Type B pancreatic cell (in vitro differentiated cells): Measurements from ENCODE around the gene TMEM212. TPM values are rescaled to one million over a fixed set of nuclear protein-coding genes. Genes with fewer than 3 reads are reported as not detected.

Experiments
- DNase-seq: peaks from one replicate; pipeline ENCODE4 v3.0.0; 2021; ENCODE audit warnings: mixed read lengths; ENCODE audit not compliant: unreplicated experiment; ENCODE audit errors: extremely low spot score
- H3K27ac Mint-ChIP-seq: 2 replicates; pipeline ENCODE4 v1.8.0; 2021; ENCODE audit warnings: mild to moderate bottlenecking, mixed read lengths
- H3K27me3 Mint-ChIP-seq: 2 replicates; pipeline ENCODE4 v1.8.0; 2021; ENCODE audit warnings: mixed read lengths
- H3K36me3 Mint-ChIP-seq: 2 replicates; pipeline ENCODE4 v1.8.0; 2021; ENCODE audit warnings: mixed read lengths
- H3K4me1 Mint-ChIP-seq: one replicate; pipeline ENCODE4 v1.8.0; 2021; ENCODE audit warnings: mixed read lengths; ENCODE audit not compliant: unreplicated experiment
- H3K4me3 Mint-ChIP-seq: 2 replicates; pipeline ENCODE4 v1.8.0; 2021; ENCODE audit warnings: mild to moderate bottlenecking, mixed read lengths
- H3K9me3 Mint-ChIP-seq: 2 replicates; pipeline ENCODE4 v1.8.0; 2021; ENCODE audit warnings: mixed read lengths
- CTCF ChIP-seq: fragments of 200-600 bp; sonication (generic); conservative IDR thresholded peaks from 2 replicates; pipeline ENCODE4 v1.5.0; 2021; ENCODE audit warnings: antibody characterized with exemption, mild to moderate bottlenecking
- total RNA-seq: library from RNA; stranded (reverse); gene quantifications from 2 replicates; pipeline ENCODE4 v1.2.1, GENCODE V29; 2021; ENCODE audit warnings: low replicate concordance

The TMEM212 gene
- total RNA-seq, 1 donor from 2014 or later = not detected

DNA sequence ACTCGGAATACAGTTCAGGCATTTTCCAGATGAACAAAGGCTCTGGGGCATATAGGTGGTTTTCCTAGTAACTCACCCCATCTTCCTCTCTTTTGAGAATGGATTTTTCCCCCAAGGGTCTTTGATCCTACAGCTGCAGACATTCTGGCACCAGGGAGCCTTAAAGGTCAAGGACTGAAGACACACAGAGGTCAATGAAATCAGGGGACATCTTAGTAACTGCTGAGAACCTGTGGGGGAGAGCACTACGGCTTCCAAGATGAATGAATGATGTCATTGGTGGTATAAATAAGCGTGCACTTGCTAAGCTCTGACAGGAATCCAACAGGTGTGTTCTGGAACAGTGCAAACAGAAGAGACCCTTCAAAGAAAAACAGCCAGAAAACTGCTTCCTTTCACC, 36.3 kb downstream of the TMEM212 start:
- no peak overlapping the region for H3K4me3 Mint-ChIP-seq
- no peak for TF ChIP-seq CTCF
- H3K4me1 Mint-ChIP-seq = peaks cover 55% of the 10 kb centered on the region
- H3K36me3 Mint-ChIP-seq = no peaks in the 10 kb centered on the region
- no peak overlapping the region for H3K27ac Mint-ChIP-seq
- no peak for DNase-seq
- H3K27me3 Mint-ChIP-seq = no peaks in the 10 kb centered on the region
- no peaks in the 10 kb centered on the region for H3K9me3 Mint-ChIP-seq

- Mint-ChIP-seq H3K27me3 (no peaks in the 10 kb centered on the region), H3K9me3 (no peaks in the 10 kb centered on the region), H3K27ac (no peak overlapping the region), H3K4me3 (no peak overlapping the region), H3K4me1 (peaks cover 47% of the 10 kb centered on the region), H3K36me3 (no peaks in the 10 kb centered on the region)
- no peak for TF ChIP-seq CTCF
- no peak for DNase-seq
Measured at GRCh38 chr3:171880101-171880870, 37.1 kb downstream of the TMEM212 start.

DNA sequence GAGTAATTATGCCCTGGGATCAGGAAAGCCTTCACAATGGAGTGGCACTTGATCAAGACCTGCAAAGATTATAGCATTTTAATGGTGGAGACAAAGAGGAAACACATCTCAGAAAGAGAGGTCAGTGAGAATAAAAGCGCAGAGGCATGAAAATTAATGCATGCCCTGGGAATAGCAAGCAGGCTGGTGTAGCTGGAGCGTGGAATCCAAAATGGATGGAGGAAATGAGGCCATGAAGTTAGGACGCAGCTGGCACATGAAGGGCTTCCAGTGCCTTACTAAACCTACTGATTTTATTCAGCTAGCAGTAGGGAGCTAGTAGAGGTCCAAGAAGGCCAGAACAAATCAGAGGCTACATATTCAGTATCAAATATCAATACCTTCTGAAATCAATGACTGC, 38.1 kb downstream of the TMEM212 start:
- no peak for DNase-seq
- peaks cover 44% of the 10 kb centered on the region for H3K4me1 Mint-ChIP-seq
- H3K36me3 Mint-ChIP-seq = no peaks in the 10 kb centered on the region
- no peak overlapping the region for H3K4me3 Mint-ChIP-seq
- TF ChIP-seq CTCF = no peak
- no peak overlapping the region for H3K27ac Mint-ChIP-seq
- no peaks in the 10 kb centered on the region for H3K9me3 Mint-ChIP-seq
- no peaks in the 10 kb centered on the region for H3K27me3 Mint-ChIP-seq

DNA sequence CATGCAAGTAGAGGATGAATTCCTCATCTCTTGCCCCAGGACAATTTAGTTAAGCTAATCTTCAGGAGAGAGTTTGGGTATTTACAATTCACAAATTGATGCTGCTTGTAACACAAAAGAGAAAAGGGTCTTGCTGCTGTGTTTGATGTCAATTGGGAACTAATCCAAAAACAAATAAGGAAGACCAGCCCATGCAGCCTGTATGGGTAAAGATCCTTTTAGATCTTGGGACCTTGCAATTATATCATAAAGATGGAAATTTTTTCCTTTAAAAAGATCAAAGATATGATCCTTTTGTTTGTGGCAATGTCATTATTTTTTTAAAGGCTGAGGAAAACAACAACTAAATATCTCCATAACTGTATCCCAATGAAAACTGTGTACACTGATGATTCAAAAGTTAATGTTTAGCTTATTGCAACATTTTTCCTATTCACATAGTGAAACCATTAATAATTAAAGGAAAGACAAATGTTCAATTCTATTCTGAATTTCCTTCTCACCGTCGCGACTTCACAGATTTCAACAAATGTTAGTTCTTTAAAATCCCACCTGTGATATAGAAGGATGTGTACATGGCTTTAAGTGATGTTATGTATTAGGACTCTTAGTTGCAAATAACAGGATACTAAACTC, 40.2 kb downstream of the TMEM212 start:
- no peak for TF ChIP-seq CTCF
- H3K9me3 Mint-ChIP-seq = no peaks in the 10 kb centered on the region
- H3K27ac Mint-ChIP-seq = no peak overlapping the region
- no peak for DNase-seq
- no peaks in the 10 kb centered on the region for H3K36me3 Mint-ChIP-seq
- H3K4me1 Mint-ChIP-seq = peaks cover 33% of the 10 kb centered on the region
- no peak overlapping the region for H3K4me3 Mint-ChIP-seq
- no peaks in the 10 kb centered on the region for H3K27me3 Mint-ChIP-seq

GRCh38 chr3:171883893-171884279, 40.7 kb downstream of the TMEM212 start:
- no peaks in the 10 kb centered on the region for H3K27me3 Mint-ChIP-seq
- H3K36me3 Mint-ChIP-seq = no peaks in the 10 kb centered on the region
- H3K27ac Mint-ChIP-seq = no peak overlapping the region
- TF ChIP-seq CTCF = no peak
- H3K4me3 Mint-ChIP-seq = no peak overlapping the region
- no peak for DNase-seq
- no peaks in the 10 kb centered on the region for H3K9me3 Mint-ChIP-seq
- H3K4me1 Mint-ChIP-seq = peaks cover 28% of the 10 kb centered on the region
